GM10266 (cell line): ENCODE measurements around the gene CERS6.

Experiments used
- DNase-seq: peaks from one replicate; pipeline ENCODE4 v3.0.0; 2012; ENCODE audit errors: extremely low spot score
- CTCF ChIP-seq: IDR thresholded peaks from 2 replicates; pipeline ENCODE4 v1.5.1; 2012; ENCODE audit warnings: mild to moderate bottlenecking, low read depth; ENCODE audit not compliant: control insufficient read depth, insufficient read depth; ENCODE audit errors: missing control alignments

CERS6 gene

GRCh38 chr2:168521053-168521741 is 65.1 kb downstream of the CERS6 start:
- no peak for DNase-seq
- no peak for TF ChIP-seq CTCF

GRCh38 chr2:168522446-168522845 is 66.4 kb downstream of the CERS6 start:
- DNase-seq, result no peak
- TF ChIP-seq CTCF, result no peak

- no peak for TF ChIP-seq CTCF
- DNase-seq, result no peak
These were observed 67.9 kb downstream of the CERS6 start for GRCh38 chr2:168524005-168524404.

- TF ChIP-seq CTCF, result no peak
These were observed 68.9 kb downstream of the CERS6 start for GRCh38 chr2:168525020-168525419.

GRCh38 chr2:168525716-168526446 is 69.8 kb downstream of the CERS6 start:
- no peak for TF ChIP-seq CTCF
- no peak for DNase-seq

More at GRCh38 chr2:168525020-168525419, 68.9 kb downstream of the CERS6 start:
- DNase-seq, result no peak

GRCh38 chr2:168526641-168527040 is 70.6 kb downstream of the CERS6 start:
- TF ChIP-seq CTCF, result no peak
- DNase-seq, result no peak

GRCh38 chr2:168528016-168528415 is 71.9 kb downstream of the CERS6 start:
- no peak for TF ChIP-seq CTCF
- DNase-seq, result no peak
